ENCODE data around the gene GABRA5.

The GABRA5 gene

GRCh38 chr15:26928051-26928450 is 61.2 kb downstream of the GABRA5 start:
- DNase-seq (ENCODE audit: low spot score), result no peak

DNA sequence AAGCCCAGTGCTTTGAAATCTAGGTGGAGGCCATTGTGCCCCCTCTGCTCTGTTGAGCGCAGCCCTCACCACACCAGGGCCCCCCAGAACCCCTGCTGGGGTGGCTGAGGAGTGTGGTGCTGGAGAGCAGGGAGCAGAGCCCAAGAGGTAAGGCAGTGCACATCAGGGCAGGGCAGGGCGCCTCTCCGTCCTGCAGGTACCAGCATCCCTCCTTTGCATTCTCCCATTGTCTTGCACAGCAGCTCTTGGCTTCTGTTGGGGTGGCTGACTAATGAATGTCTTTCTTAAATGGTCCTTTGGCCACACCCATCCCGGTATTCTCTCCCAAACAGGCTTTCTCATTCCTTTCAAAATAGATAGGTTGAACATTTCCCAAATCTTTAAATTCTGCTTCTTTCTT is 62.7 kb downstream of the GABRA5 start:
- DNase-seq (ENCODE audit: low spot score), result no peak

GRCh38 chr15:26934848-26935247 is 68.0 kb downstream of the GABRA5 start:
- DNase-seq (ENCODE audit: low spot score), result no peak

- no peak for DNase-seq (ENCODE audit: low spot score)
Measured at GRCh38 chr15:26935322-26935721, 68.5 kb downstream of the GABRA5 start.

- DNase-seq (ENCODE audit: low spot score), result no peak
Measured at GRCh38 chr15:26936502-26936901, 69.6 kb downstream of the GABRA5 start.

- no peak for DNase-seq (ENCODE audit: low spot score)
Measured at GRCh38 chr15:26937134-26937533, 70.3 kb downstream of the GABRA5 start.

DNA sequence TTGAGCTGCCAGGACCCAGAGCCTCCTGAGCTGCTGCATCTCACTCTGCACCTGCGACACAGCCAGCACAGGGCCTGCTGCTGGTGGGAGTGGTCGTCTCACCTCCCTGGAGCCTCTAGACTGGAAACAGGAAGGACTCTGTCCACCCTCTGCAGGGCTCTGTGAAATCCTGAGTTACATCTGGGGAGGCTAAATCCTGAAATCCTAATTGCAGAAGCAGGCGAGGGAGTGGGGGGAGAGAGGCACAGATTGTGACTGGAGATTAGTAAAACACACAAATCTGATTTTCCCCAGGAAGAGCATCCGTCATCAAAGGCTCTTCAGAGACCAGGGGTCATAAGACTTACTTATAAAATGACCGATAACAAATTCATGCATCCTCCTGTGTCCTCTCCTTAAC is 72.5 kb downstream of the GABRA5 start:
- peak; percentile 3 for DNase-seq (ENCODE audit: low spot score)

DNA sequence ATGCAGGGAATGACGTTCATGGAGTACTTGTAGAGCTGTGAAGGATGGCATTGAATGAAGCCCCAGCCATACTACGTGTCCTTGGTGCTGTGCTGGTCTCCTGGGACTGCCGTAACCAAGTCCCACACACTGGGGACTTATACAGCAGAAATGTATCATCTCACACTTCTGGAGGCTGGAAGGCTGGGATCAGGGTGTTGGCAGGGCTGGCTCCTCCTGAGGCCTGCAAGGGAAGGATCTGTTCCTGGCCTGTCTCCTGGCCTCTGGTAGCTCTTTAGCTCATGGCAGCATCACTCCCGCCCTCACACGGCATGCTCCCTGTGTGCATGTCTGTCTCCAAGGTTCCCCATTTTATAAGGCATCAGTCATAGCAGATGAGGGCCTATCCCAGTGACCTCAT is 74.6 kb downstream of the GABRA5 start:
- no peak for DNase-seq (ENCODE audit: low spot score)

DNA sequence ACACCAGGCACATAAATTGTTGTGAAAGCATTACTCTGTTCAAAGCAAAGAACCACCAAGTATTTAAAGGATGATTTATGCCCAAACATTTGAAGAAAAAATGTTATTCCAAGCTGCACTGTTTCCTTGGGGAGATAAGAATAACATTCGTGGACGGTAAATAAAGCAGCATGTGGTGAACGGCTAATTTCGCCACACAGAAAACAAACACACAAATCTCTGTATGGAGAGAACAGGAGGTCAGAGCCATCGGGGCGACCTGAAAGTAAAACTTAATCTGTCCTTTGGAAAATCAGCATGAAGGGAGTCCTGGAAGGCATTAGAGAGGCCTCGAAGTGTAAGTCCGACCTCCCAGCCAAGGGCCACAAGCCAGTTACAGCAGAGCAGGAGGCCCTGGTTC is 77.0 kb downstream of the GABRA5 start:
- DNase-seq (ENCODE audit: low spot score), result no peak

GRCh38 chr15:26945046-26945445 is 78.2 kb downstream of the GABRA5 start:
- DNase-seq (ENCODE audit: low spot score), result no peak

DNA sequence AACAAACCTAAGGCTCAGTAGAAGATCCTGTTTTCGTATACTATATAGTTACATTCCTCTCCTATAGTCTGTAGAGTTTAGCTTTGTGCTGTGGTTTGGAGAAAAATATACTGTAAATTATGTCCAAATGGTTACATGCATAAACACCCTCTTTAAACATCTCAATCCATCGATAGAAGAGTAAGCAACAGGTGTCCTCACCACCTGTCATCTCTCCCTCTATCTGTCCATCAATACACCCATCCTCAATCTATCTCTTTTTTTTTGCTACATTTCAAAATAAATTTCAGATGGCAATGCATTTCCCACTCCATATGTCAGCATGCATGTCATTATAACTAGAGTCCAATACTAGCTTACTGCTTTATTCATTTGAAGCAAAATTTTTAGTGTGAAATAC is 83.1 kb downstream of the GABRA5 start:
- no peak for DNase-seq (ENCODE audit: low spot score)

DNA sequence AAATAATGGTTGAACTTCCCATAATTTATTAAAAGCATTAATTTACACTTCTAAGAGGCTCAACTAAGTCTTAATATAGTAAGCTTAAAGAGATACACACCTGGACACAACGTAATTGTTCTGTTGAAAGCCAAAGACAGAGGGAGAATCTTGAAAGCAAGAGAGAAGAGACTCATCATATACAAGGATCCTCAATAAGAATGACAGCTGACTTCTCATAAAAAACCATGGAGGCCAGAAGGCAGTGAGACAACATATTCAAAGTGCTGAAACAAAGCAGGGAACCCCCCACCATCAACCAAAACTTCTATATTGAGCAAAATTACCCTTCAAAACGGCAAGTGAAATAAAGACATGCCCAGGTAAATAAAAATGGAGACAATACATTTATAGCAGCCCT is 87.5 kb downstream of the GABRA5 start:
- no peak for DNase-seq (ENCODE audit: low spot score)

- DNase-seq (ENCODE audit: low spot score), result no peak
Measured at GRCh38 chr15:26967719-26968269, 100.9 kb downstream of the GABRA5 start.

DNA sequence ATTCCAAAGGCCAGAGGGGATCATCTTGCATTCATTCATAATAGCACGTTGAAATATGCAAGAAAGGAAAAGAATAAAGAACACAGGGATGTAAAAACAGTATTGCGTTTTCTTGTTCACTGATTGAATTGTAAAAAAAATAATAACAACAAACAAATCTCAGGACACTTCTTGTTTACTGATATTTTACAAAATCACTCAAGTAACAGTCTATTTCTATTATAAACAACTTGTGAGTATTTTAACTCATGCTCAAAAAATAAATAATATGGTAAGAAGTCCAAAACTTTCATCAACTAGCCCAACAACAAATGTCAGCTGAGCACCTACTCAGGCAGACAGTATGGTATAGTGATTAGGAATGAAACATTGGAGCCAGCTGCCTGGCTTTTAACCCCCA is 101.9 kb downstream of the GABRA5 start:
- DNase-seq (ENCODE audit: low spot score), result no peak

DNA sequence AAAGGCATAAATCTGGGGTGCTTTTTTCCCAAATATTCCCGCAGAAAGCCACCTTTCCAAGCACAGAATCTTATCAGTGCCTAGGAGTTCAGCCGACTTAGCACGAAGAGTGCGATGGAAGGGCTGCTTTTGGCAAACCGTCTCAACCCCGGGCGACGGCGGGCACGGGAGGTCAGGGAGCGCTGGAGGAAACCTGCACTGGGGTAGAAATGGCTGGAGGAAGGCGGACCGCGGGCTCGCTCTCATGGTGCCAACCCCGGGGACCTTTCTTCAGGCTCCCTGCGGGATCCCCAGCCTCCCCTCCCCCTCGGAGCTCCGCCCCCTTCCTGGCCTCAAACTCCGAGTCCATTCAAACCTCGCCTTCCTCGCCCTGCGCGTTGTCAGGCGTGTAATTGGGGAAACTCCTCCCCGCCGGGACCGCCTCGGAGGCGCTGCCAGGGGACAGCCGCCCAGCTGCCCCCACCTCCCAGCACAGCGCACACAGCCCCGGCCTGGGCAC is 103.9 kb downstream of the GABRA5 start, which contains the start of gene GABRG3:
TSS of gene GABRG3 (plus strand) at position 470 of the 499 bp plus-strand sequence.
- DNase-seq (ENCODE audit: low spot score), result no peak

DNA sequence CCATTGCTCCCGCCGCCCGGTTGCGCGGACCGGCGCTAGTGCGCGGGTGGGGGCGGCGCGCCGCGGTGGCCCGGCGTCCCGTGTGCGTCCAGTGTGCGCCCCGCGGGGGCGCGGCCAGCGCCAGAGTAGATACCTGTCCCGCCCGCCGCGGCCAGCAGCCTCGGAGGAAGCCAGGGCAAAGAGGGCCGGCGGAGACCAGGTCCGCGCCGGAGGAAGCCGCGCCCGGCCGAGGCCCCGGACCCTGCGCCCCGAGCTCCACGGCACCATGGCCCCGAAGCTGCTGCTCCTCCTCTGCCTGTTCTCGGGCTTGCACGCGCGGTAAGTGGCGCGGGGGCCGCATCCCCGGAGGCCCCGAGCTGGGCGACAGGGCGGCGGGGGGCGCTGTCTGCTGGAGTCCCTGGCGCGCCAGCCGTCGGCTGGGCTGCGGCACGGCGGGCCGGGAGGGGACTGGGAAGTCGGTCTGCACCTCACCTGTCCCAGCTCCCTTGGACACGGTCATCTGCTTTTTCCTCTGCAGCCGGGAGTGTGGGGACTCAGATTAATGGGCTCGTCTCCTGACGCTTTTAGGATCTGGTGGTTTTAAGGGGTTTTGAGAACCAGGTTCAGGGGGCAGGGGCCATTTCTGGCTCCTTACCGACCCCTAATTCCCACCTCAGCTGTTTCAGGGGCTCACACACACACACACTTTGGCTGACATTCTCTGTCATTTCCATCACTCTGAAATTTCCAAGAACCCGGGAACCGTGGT is 104.6 kb downstream of the GABRA5 start:
- DNase-seq (ENCODE audit: low spot score), result no peak

GRCh38 chr15:26972636-26973035 is 105.8 kb downstream of the GABRA5 start:
- DNase-seq (ENCODE audit: low spot score), result no peak

- no peak for DNase-seq (ENCODE audit: low spot score)
Measured at GRCh38 chr15:26974120-26974780, 107.4 kb downstream of the GABRA5 start.

GRCh38 chr15:26981492-26981891 is 114.6 kb downstream of the GABRA5 start:
- DNase-seq (ENCODE audit: low spot score), result no peak

DNA sequence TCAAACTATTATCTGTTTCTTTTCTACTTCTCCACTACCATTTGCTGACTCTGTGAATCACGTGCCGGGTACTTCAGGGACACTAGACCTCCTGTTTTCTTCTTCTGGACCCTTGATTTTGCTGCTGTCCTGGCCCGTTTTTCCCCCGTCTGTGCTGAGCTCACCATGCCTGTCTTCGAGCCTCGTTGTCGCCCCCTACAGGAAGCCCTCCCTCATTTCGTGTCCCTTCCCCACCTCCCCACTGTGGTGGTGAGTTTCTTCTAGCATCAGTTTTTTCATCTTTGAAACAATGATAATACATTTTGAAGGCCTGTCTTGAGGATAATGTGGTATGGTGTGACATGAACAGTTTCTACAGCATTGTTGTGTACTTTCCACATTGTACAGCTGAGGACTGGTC is 117.0 kb downstream of the GABRA5 start:
- DNase-seq (ENCODE audit: low spot score), result no peak

DNA sequence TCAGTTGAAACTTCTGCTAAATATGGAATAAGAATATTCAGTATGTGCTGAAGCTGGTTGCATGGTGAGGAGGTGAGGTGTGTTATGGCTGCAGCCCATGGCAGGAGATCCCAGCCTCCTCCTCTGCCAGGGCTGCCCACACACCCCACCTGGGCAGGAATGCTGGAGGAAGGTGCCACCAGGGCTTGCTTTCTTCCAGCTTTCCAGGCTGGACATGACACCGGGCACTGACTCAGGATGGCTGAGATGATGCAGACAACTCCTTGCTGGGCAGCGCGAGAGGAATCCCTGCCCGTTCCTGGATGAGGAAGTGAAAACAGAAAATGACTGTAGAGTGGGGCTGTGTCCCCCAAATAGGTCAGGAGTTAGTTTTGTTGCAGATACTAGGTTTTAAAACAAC is 118.2 kb downstream of the GABRA5 start:
- no peak for DNase-seq (ENCODE audit: low spot score)

DNA sequence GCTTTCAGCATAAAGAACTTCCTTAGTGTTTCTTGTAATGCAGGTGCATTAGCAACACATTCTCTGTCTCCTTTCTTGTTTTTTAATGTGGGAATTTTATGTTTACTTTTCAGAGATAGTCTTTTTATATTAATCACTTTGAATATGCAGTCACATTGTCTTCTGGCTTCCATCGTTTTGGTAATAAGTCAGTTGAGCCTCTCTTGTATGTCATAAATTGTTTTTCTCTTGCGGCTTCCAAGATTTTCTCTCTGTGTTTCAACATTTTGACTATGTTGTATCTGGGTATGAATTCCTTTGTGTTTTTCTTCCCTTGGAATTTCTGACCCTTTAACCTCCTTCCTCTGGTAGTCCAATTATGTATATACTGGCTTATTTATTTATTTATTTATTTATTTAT is 129.4 kb downstream of the GABRA5 start:
- DNase-seq (ENCODE audit: low spot score), result no peak
